HepG2 (cell line): ENCODE data around the gene TUT1. TPM values are rescaled to one million over a fixed set of nuclear protein-coding genes. Genes with fewer than 3 reads are reported as not detected.

ENCODE experiments used
- DR1 ChIP-seq: sonication (generic); formaldehyde crosslinking; IDR thresholded peaks from 2 replicates; pipeline ENCODE4 v1.8.0; 2021; ENCODE audit warnings: mild to moderate bottlenecking, missing genetic modification reagents, inconsistent platforms
- ETV6 ChIP-seq: sonication (generic); formaldehyde crosslinking; conservative IDR thresholded peaks from 2 replicates; pipeline ENCODE4 v1.4.0; 2020; ENCODE audit warnings: missing genetic modification reagents
- GATAD2A ChIP-seq: IDR thresholded peaks from 2 replicates; pipeline ENCODE4 v1.6.1; 2016
- HMG20A ChIP-seq: IDR thresholded peaks from 2 replicates; pipeline ENCODE4 v1.6.1; 2016; ENCODE audit warnings: borderline replicate concordance
- MXD4 ChIP-seq: IDR thresholded peaks from 2 replicates; pipeline ENCODE4 v1.6.1; 2016; ENCODE audit warnings: mild to moderate bottlenecking, missing biosample characterization, missing genetic modification reagents
- NCOA2 ChIP-seq: sonication (generic); formaldehyde crosslinking; IDR thresholded peaks from 2 replicates; pipeline ENCODE4 v1.8.0; 2022; ENCODE audit warnings: inconsistent platforms
- NFYC ChIP-seq: IDR thresholded peaks from 2 replicates; pipeline ENCODE4 v1.6.1; 2016; ENCODE audit warnings: missing genetic modification reagents, missing compliant biosample characterization
- RARA ChIP-seq: IDR thresholded peaks from 2 replicates; pipeline ENCODE4 v1.6.1; 2016; ENCODE audit warnings: missing genetic modification reagents, missing compliant biosample characterization
- SIN3B ChIP-seq: fragments of 150-350 bp; IDR thresholded peaks from 2 replicates; pipeline ENCODE4 v1.6.1; 2014; ENCODE audit warnings: low read length
- SMAD9 ChIP-seq: sonication (generic); formaldehyde crosslinking; IDR thresholded peaks from 2 replicates; pipeline ENCODE4 v1.5.1; 2020; ENCODE audit warnings: mild to moderate bottlenecking, missing genetic modification reagents
- SOX5 ChIP-seq: IDR thresholded peaks from 2 replicates; pipeline ENCODE4 v1.6.1; 2016; ENCODE audit warnings: borderline replicate concordance
- SRY ChIP-seq: sonication (generic); formaldehyde crosslinking; IDR thresholded peaks from 2 replicates; pipeline ENCODE4 v1.8.0; 2022; ENCODE audit warnings: mild to moderate bottlenecking, missing genetic modification reagents
- SYNCRIP ChIP-seq: fragments of 200-400 bp; formaldehyde crosslinking; IDR thresholded peaks from 2 replicates; pipeline ENCODE4 v1.6.1; 2018; ENCODE audit warnings: mild to moderate bottlenecking, low read depth, low read length; ENCODE audit not compliant: insufficient read depth
- TCF12 ChIP-seq, 2 experiments: fragments of 450-650 bp in 1 of 2; sonication (generic) in 1 of 2; formaldehyde crosslinking in 1 of 2; IDR thresholded peaks; 2 replicates each; pipeline versions ENCODE4 v1.6.1 to v1.8.0; 2017 to 2022; ENCODE audit warnings: antibody characterized with exemption in 1 of 2, mild to moderate bottlenecking in 1 of 2, missing genetic modification reagents in 1 of 2, moderate library complexity in 1 of 2
- TMF1 ChIP-seq: sonication (generic); formaldehyde crosslinking; IDR thresholded peaks from 2 replicates; pipeline ENCODE4 v1.8.1; 2022; ENCODE audit warnings: low read depth, missing genetic modification reagents
- ZFP62 ChIP-seq: sonication (generic); formaldehyde crosslinking; IDR thresholded peaks from 2 replicates; pipeline ENCODE4 v1.4.0; 2020; ENCODE audit warnings: missing genetic modification reagents
- ZNF20 ChIP-seq: sonication (generic); formaldehyde crosslinking; IDR thresholded peaks from 2 replicates; pipeline ENCODE4 v1.4.0; 2020; ENCODE audit warnings: mild to moderate bottlenecking, moderate library complexity, missing genetic modification reagents
- ZNF326 ChIP-seq: sonication (generic); formaldehyde crosslinking; IDR thresholded peaks from 2 replicates; pipeline ENCODE4 v1.4.0; 2020; ENCODE audit warnings: missing genetic modification reagents, borderline replicate concordance
- ZNF335 ChIP-seq: sonication (generic); formaldehyde crosslinking; IDR thresholded peaks from 2 replicates; pipeline ENCODE4 v1.4.0; 2020; ENCODE audit warnings: missing genetic modification reagents
- ZNF441 ChIP-seq: sonication (generic); formaldehyde crosslinking; IDR thresholded peaks from 2 replicates; pipeline ENCODE4 v1.7.0; 2021; ENCODE audit warnings: missing genetic modification reagents, borderline replicate concordance
- ZNF460 ChIP-seq: sonication (generic); formaldehyde crosslinking; IDR thresholded peaks from 2 replicates; pipeline ENCODE4 v1.5.1; 2020; ENCODE audit warnings: missing genetic modification reagents, mild to moderate bottlenecking, borderline replicate concordance
- ZNF546 ChIP-seq: sonication (generic); formaldehyde crosslinking; conservative IDR thresholded peaks from 2 replicates; pipeline ENCODE4 v1.8.1; 2023; ENCODE audit warnings: mild to moderate bottlenecking, missing genetic modification reagents
- ZNF660 ChIP-seq: sonication (generic); formaldehyde crosslinking; IDR thresholded peaks from 2 replicates; pipeline ENCODE4 v1.5.1; 2020; ENCODE audit warnings: mild to moderate bottlenecking, low read depth, missing genetic modification reagents, borderline replicate concordance
- ZNF776 ChIP-seq: sonication (generic); formaldehyde crosslinking; IDR thresholded peaks from 2 replicates; pipeline ENCODE4 v1.4.0; 2020; ENCODE audit warnings: mild to moderate bottlenecking, missing genetic modification reagents
- ZNF781 ChIP-seq: sonication (generic); formaldehyde crosslinking; IDR thresholded peaks from 2 replicates; pipeline ENCODE4 v1.5.1; 2020; ENCODE audit warnings: borderline replicate concordance, mild to moderate bottlenecking, missing genetic modification reagents; ENCODE audit errors: not compliant biosample characterization
- ZNF83 ChIP-seq: sonication (generic); formaldehyde crosslinking; IDR thresholded peaks from 2 replicates; pipeline ENCODE4 v1.4.0; 2020; ENCODE audit warnings: missing genetic modification reagents, mild to moderate bottlenecking, borderline replicate concordance
- ZNF879 ChIP-seq: sonication (generic); formaldehyde crosslinking; IDR thresholded peaks from 2 replicates; pipeline ENCODE4 v1.8.1; 2023; ENCODE audit warnings: missing genetic modification reagents
- ZNF883 ChIP-seq: sonication (generic); formaldehyde crosslinking; IDR thresholded peaks from 2 replicates; pipeline ENCODE4 v1.5.1; 2020; ENCODE audit warnings: mild to moderate bottlenecking, missing genetic modification reagents; ENCODE audit errors: not compliant biosample characterization
- polyA plus RNA-seq, 8 experiments: library from polyadenylated mRNA; depleted of rRNA in 3 of 8; stranded (reverse) in 7 of 8; unstranded in 1 of 8; fragments of >200 nt; fragmentation: Illumina TruSeq in 4 of 8; extraction: Trizol in 4 of 8; gene quantifications; 2 replicates each; pipeline versions ENCODE4 v1.2.1 to v1.2.3, GENCODE V29; 2011 to 2016; ENCODE audit warnings: low read depth in 4 of 8, missing spikeins in 1 of 8, mixed read lengths in 1 of 8; ENCODE audit not compliant: insufficient read depth in 1 of 8
- total RNA-seq, 5 experiments: library from RNA; depleted of rRNA; stranded (reverse); fragments of >200 nt; fragmentation: Illumina TruSeq; extraction: Trizol; gene quantifications; 2 replicates each; pipeline ENCODE4 v1.2.3, GENCODE V29; 2016; ENCODE audit warnings: low read depth in 1 of 5
- TF ChIP-seq, protein P1 (sequence below), 2 experiments: sonication (generic) in 1 of 2; formaldehyde crosslinking in 1 of 2; IDR thresholded peaks; 2 replicates each; pipeline versions ENCODE4 v1.4.0 to v1.6.1; 2018 to 2020; ENCODE audit warnings: missing genetic modification reagents in 2 of 2, borderline replicate concordance in 1 of 2, low read depth in 1 of 2, mild to moderate bottlenecking in 1 of 2, missing biosample characterization in 1 of 2
- TF ChIP-seq, protein P2 (sequence below): sonication (generic); formaldehyde crosslinking; IDR thresholded peaks from 2 replicates; pipeline ENCODE4 v1.4.0; 2020; ENCODE audit warnings: low read depth, mild to moderate bottlenecking, missing genetic modification reagents

The TUT1 gene
- total and polyA plus RNA-seq, 2 of the 13 experiments (the other 11 are each of a cell fraction or from before 2014, with no cell fraction given) = 9.7 to 14.3 TPM

DNA sequence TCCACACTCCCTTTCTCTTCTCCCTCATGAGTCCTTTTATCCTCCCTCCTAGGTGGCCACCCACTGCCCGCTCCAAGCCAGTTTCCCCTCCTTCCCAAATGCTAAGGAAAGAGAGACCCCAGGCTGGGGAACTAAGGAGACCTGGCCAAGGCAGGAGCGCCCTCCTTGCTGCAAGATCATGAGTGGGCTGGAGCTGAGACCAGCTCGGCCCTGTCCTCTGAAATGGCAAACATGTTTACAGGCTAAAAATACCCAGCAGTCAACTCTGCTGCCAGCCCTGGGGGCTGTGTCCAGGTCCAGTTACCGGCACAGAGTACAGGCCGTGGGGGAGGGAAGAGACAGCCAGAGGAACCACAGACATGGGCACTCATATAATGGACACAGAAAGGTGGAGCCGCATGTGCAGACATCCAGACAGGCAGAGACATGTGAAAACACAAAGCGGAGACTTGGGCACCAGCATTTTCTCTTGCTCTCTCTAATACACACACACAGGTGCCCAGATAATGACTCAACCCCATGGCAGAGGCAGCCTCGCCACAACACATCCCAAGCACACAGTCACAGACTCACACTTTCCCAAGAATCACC is 43.5 kb downstream of the TUT1 start (continued):
- TF ChIP-seq SYNCRIP (no peak), ZNF776 (no peak), ZNF883 (CRISPR knock-in tag) (no peak), SIN3B (peak; percentile 47; the same call in 1 of the 2 replicates), NCOA2 (CRISPR knock-in tag) (peak; percentile 58), MXD4 (CRISPR knock-in tag) (no peak), HMG20A (CRISPR knock-in tag) (peak; percentile 32; the same call in 1 of the 2 replicates), ZNF460 (CRISPR knock-in tag) (no peak), ZNF546 (CRISPR knock-in tag) (0 out of 2 replicates have a peak, but pooled peaks have one; percentile 15), ZNF781 (no peak), SOX5 (peak; percentile 66; the same call in 1 of the 2 replicates), SRY (CRISPR knock-in tag) (no peak; the same call in 1 of the 2 replicates), ETV6 (CRISPR knock-in tag) (no peak), ZNF879 (CRISPR knock-in tag) (0 out of 2 replicates have a peak, but pooled peaks have one; percentile 10), ZNF83 (CRISPR knock-in tag) (no peak), ZNF20 (no peak), ZNF660 (CRISPR knock-in tag) (no peak), ZFP62 (CRISPR knock-in tag) (no peak), TCF12 (IDR thresholded peaks at IDR 0.05) (no peak), TCF12 (CRISPR knock-in tag; IDR thresholded peaks at IDR 0.05) (no peak), ZNF441 (peak; percentile 48; the same call in 1 of the 2 replicates), ZNF326 (CRISPR knock-in tag) (no peak), NFYC (no peak), TMF1 (CRISPR knock-in tag) (no peak), SMAD9 (peak; percentile 54; the same call in 1 of the 2 replicates), ZNF335 (CRISPR knock-in tag) (no peak), DR1 (CRISPR knock-in tag) (no peak), GATAD2A (CRISPR knock-in tag) (peak; percentile 77; the same call in 1 of the 2 replicates), RARA (peak; percentile 76)
- TF ChIP-seq, protein P1, sequence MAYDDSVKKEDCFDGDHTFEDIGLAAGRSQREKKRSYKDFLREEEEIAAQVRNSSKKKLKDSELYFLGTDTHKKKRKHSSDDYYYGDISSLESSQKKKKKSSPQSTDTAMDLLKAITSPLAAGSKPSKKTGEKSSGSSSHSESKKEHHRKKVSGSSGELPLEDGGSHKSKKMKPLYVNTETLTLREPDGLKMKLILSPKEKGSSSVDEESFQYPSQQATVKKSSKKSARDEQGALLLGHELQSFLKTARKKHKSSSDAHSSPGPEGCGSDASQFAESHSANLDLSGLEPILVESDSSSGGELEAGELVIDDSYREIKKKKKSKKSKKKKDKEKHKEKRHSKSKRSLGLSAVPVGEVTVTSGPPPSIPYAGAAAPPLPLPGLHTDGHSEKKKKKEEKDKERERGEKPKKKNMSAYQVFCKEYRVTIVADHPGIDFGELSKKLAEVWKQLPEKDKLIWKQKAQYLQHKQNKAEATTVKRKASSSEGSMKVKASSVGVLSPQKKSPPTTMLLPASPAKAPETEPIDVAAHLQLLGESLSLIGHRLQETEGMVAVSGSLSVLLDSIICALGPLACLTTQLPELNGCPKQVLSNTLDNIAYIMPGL (CRISPR knock-in tag; IDR thresholded peaks at IDR 0.05; ENCODE audit: borderline replicate concordance in 1 of 2, low read depth in 1 of 2) = peak; percentile 18 to 61; a peak in 2 of 4 replicates
- TF ChIP-seq, protein P2, sequence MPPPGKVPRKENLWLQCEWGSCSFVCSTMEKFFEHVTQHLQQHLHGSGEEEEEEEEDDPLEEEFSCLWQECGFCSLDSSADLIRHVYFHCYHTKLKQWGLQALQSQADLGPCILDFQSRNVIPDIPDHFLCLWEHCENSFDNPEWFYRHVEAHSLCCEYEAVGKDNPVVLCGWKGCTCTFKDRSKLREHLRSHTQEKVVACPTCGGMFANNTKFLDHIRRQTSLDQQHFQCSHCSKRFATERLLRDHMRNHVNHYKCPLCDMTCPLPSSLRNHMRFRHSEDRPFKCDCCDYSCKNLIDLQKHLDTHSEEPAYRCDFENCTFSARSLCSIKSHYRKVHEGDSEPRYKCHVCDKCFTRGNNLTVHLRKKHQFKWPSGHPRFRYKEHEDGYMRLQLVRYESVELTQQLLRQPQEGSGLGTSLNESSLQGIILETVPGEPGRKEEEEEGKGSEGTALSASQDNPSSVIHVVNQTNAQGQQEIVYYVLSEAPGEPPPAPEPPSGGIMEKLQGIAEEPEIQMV (CRISPR knock-in tag) = peak; percentile 81; the same call in 1 of the 2 replicates
